ENCODE data around the gene ARHGAP19.

Gene ARHGAP19

GRCh38 chr10:97292097-97292861 lies at the start of gene ARHGAP19:
TSS of gene ARHGAP19 (minus strand) at chr10:97292637. CDS start at chr10:97292627, 10 bp downstream.
- peak; percentile 90 for DNase-seq

- no peak for DNase-seq
Measured at GRCh38 chr10:97341416-97341815, 49.0 kb upstream of the ARHGAP19 start.

GRCh38 chr10:97338041-97338440 lies 45.6 kb upstream of the ARHGAP19 start:
- DNase-seq, result no peak

- DNase-seq, result no peak
Measured at GRCh38 chr10:97336942-97337831, 44.8 kb upstream of the ARHGAP19 start.

GRCh38 chr10:97336446-97336845 lies 44.0 kb upstream of the ARHGAP19 start:
- DNase-seq, result no peak

GRCh38 chr10:97336006-97336405 lies 43.6 kb upstream of the ARHGAP19 start:
- DNase-seq, result no peak

GRCh38 chr10:97335188-97335619 lies 42.8 kb upstream of the ARHGAP19 start:
- DNase-seq, result no peak

GRCh38 chr10:97334370-97335175 lies 42.1 kb upstream of the ARHGAP19 start, which contains the start of gene FRAT2:
TSS of gene FRAT2 (minus strand) at chr10:97334729. CDS start at chr10:97334572, 157 bp downstream.
- DNase-seq, result peak; percentile 11

GRCh38 chr10:97333601-97334369 lies 41.3 kb upstream of the ARHGAP19 start:
- DNase-seq, result no peak

GRCh38 chr10:97333351-97333600 lies 40.8 kb upstream of the ARHGAP19 start:
- DNase-seq, result no peak

- no peak for DNase-seq
Measured at GRCh38 chr10:97332591-97333350, 40.3 kb upstream of the ARHGAP19 start.

GRCh38 chr10:97331153-97331703 lies 38.8 kb upstream of the ARHGAP19 start:
- DNase-seq, result no peak

GRCh38 chr10:97329766-97330165 lies 37.3 kb upstream of the ARHGAP19 start:
- DNase-seq, result no peak

GRCh38 chr10:97328646-97329453 lies 36.4 kb upstream of the ARHGAP19 start:
- no peak for DNase-seq

- no peak for DNase-seq
Measured at GRCh38 chr10:97327348-97328294, 35.2 kb upstream of the ARHGAP19 start.

- no peak for DNase-seq
Measured at GRCh38 chr10:97325754-97326153, 33.3 kb upstream of the ARHGAP19 start.

GRCh38 chr10:97323501-97323900 lies 31.1 kb upstream of the ARHGAP19 start:
- no peak for DNase-seq

GRCh38 chr10:97321804-97322190 lies 29.4 kb upstream of the ARHGAP19 start:
- no peak for DNase-seq

Data from NCI-H2081 treated with DMSO at 0.1 percent for 48 hours (cell line).